GM10248 (cell line): Measurements from ENCODE around the gene ZNF804B.
A peak's percentile ranks its signal among the peaks of the same experiment; 100 is the strongest.

Experiments
- CTCF ChIA-PET: fragments of 300-600 bp; sonication (Branson Sonifier 250); formaldehyde crosslinking; extraction: SDS; loops from one replicate; lab custom pipeline; 2021; ENCODE audit warnings: antibody characterized with exemption; lab: Yijun Ruan, JAX
- POLR2A ChIA-PET: fragments of 350-650 bp; sonication (Branson Sonifier 250); formaldehyde crosslinking; extraction: SDS; loops from one replicate; lab custom pipeline; 2020; ENCODE audit warnings: antibody characterized with exemption; lab: Yijun Ruan, JAX
- DNase-seq: peaks from one replicate; pipeline ENCODE4 v3.0.0; 2012; ENCODE audit errors: extremely low spot score
- TF ChIP-seq, protein P1 (sequence below): IDR thresholded peaks from 2 replicates; pipeline ENCODE4 v1.5.1; 2012; ENCODE audit warnings: mild to moderate bottlenecking, low read depth; ENCODE audit errors: extremely low read depth, missing control alignments, control extremely low read depth

ZNF804B gene

DNA sequence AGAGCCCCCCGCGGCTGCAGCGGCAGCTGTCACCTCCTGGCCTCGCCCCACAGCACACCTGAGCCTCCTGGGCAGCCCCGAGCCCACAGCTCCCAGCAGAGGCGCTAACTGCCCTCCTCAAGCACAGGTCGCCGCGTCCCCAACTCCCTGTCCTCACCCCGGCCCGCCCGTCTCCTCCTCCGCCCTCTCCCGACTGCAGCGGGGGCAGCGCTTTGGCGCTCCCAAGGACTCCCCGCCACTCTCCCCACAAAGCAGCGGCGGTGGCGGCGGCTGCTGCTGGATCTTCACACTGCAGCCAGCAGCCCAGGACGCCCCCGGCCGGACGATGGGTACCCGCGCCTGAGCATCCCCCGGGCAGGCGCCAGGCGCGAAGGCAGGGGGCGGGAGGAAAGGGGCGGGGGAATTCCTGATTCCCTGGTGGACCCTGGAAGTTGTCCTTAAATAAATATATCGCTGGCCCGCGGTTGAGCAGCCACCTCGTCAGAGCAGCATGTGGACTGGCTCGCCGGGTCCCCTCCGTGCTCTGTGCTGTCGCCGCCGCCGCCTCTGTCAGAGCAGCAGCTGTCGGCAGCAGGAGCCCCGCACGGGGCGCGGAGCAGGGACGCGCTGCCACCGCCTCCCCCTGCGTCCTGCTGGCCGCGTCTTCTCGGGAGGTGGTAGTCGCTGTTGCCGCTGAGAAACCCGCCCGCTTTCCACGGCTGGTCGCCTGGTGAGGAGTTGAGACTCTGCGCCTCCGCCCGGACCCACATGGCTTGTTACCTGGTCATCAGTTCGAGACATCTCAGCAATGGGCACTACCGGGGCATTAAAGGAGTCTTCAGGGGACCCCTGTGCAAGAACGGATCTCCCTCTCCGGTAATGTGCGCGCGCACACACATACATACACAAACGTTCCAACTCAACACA, at the start of gene ZNF804B:
Gene ZNF804B, plus strand, starts transcription at position 471 of the 906 bp plus-strand sequence. Its CDS starts 277 bp downstream, at position 748.
- ChIA-PET POLR2A (no interaction called here), CTCF (no interaction called here)
- TF ChIP-seq, protein P1, sequence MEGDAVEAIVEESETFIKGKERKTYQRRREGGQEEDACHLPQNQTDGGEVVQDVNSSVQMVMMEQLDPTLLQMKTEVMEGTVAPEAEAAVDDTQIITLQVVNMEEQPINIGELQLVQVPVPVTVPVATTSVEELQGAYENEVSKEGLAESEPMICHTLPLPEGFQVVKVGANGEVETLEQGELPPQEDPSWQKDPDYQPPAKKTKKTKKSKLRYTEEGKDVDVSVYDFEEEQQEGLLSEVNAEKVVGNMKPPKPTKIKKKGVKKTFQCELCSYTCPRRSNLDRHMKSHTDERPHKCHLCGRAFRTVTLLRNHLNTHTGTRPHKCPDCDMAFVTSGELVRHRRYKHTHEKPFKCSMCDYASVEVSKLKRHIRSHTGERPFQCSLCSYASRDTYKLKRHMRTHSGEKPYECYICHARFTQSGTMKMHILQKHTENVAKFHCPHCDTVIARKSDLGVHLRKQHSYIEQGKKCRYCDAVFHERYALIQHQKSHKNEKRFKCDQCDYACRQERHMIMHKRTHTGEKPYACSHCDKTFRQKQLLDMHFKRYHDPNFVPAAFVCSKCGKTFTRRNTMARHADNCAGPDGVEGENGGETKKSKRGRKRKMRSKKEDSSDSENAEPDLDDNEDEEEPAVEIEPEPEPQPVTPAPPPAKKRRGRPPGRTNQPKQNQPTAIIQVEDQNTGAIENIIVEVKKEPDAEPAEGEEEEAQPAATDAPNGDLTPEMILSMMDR: no peak
- DNase-seq: peak; percentile 12

DNA sequence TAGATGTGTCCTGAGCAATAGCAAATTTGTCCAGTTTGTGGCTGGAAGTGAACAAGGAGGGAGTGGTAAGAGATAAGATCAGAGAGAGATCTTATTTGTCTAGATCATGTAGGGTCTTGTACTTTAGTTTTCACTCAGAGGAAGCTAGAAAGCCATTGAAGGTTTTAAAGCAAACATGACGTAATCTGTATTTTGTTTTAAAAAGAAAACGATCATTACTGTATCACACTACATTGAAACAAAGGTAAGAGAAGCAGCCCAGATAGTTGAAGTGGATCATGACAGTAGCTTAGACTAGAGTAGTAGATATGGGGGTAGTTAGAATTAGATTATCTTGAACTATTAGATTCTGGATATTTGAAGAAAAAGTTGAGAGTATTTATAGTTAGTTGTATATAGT, 23.6 kb upstream of the ZNF804B start:
- CTCF ChIA-PET: no interaction called here
- TF ChIP-seq, protein P1: no peak
- no peak for DNase-seq
- POLR2A ChIA-PET: no interaction called here

DNA sequence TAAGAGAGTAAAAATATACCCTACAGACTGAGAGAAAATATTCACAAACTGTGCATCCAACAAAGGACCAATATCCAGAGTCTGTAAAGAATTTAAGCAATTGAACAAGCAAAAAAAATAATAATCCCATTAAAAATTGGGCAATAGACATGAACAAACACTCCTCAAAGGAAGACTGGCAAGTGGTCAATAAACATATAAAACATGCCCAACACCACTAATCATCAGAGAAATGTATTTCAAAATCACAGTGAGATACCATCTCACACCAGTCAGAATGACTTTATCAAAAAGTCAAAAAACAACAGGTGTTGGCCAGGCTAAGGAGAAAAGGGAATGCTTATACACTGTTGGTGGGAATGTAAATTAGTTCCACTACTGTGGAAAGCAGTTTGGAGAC, 21.9 kb upstream of the ZNF804B start:
- no peak for DNase-seq
- TF ChIP-seq, protein P1: no peak
- ChIA-PET POLR2A (no interaction called here), CTCF (no interaction called here)

DNA sequence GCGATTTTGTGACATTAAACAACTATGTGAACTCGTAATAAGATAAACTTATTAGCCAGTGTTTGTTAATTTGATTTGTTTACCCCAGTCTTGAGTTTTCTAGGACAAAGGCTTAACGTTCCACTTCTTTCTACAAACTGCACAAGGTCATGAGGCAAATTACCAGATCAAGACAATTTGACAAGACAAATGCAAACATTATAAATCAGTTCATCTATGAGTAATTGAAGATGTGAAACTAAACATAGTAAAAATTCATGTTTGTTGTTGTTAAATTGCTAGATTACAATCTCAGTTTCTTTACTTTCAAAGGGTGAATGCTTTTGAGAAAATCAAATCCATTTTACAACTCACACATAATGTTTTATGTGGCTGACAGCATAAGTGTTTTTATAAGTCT, 13.4 kb upstream of the ZNF804B start:
- ChIA-PET CTCF (no interaction called here), POLR2A (no interaction called here)
- TF ChIP-seq, protein P1: no peak
- no peak for DNase-seq

DNA sequence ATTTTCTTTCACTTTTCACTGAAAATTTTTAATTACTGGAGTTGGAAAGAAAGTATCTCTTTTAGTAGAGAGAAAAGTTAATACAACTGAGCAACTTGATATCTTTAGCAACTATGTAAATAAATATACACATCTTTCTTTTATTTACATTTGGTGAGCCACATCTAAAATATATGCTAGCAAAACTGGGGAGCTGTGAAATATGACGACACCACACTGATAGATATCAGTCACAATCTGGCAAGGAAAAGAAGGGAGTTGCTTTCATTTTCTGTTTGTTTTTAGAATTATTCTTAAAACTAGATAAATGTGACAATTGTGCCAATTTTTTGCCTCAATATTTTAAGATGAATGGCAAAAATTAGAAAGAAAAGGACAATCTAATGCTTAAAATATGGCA, 2.7 kb upstream of the ZNF804B start:
- ChIA-PET CTCF (no interaction called here), POLR2A (no interaction called here)
- TF ChIP-seq, protein P1: no peak
- no peak for DNase-seq

DNA sequence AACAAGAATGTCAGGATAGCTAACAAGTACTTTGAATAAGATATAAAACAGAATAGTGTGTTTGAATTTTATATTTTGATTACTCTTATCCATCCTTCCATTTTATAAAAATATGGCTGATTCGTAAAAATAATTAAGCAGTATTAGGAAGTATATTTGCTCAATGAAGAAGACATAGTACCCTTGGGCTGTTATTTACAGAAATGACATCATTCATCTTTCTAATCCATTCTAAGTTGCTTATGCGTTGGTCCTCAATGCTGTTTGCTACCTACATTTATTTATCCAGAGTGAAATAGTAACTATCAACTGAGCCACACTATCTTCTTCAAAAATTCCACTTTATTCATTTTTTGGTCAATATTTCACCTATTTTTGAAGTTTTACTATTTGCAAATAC, 2.1 kb upstream of the ZNF804B start:
- TF ChIP-seq, protein P1: no peak
- CTCF ChIA-PET: no interaction called here
- DNase-seq: no peak
- POLR2A ChIA-PET: no interaction called here
